Measurements from ENCODE around the gene GNAS.

Gene GNAS

GRCh38 chr20:58950603-58951002 is 98.1 kb downstream of the GNAS start:
- TF ChIP-seq CTCF (IDR thresholded peaks at IDR 0.05; ENCODE audit: low read depth, low read length, poor library complexity, severe bottlenecking) (no peak), EZH2phosphoT487 (IDR thresholded peaks at IDR 0.05; ENCODE audit: borderline replicate concordance, low read length) (no peak)
- no peaks in the 10 kb centered on the region for H3K79me2 ChIP-seq (ENCODE audit: control insufficient read depth, low read length)
- H3K9me3 ChIP-seq (ENCODE audit: control insufficient read depth, insufficient read depth, low read length) = no peaks in the 10 kb centered on the region
- peaks cover 16% of the 10 kb centered on the region for H3K27me3 ChIP-seq (ENCODE audit: control insufficient read depth, low read length)
- H3K27ac ChIP-seq (ENCODE audit: low read depth, low read length) = no peak overlapping the region
- no peaks in the 10 kb centered on the region for H3K9me2 ChIP-seq (replicated peaks; ENCODE audit: control insufficient read depth, low read length)
- H3K4me2 ChIP-seq (ENCODE audit: low read length) = no peak overlapping the region
- H4K20me1 ChIP-seq (ENCODE audit: control insufficient read depth, insufficient read depth, low read depth, low read length) = no peaks in the 10 kb centered on the region
- H3K4me3 ChIP-seq (ENCODE audit: low read length) = no peak overlapping the region
- no peaks in the 10 kb centered on the region for H3K36me3 ChIP-seq (ENCODE audit: control insufficient read depth, low read length)
- H3K4me1 ChIP-seq (ENCODE audit: control insufficient read depth, low read length) = peaks cover 4% of the 10 kb centered on the region; the same call in 1 of the 2 replicates
- no peaks in the 10 kb centered on the region for H3F3A ChIP-seq (ENCODE audit: control insufficient read depth, insufficient read depth)

DNA sequence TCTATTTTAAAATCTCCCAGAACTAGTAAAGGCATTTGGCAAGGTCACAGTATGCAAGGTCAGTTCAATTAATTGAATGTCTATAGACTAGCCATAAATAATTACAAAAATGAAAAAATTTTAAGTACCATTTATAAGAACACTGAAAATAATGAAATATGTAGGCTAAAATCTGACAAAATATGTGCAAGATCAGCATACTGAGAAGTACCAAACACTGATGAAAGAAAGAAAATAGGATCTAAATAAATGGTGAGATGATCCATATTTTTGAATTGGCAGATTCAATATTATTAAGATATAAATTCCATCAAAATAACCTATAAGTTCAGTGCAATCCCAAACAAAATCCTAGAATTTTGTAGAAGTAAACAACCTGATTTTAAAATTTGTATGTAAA is 100.5 kb downstream of the GNAS start:
- Histone ChIP-seq H3K27me3 (ENCODE audit: control insufficient read depth, low read length) (peaks cover 16% of the 10 kb centered on the region), H3K9me3 (ENCODE audit: control insufficient read depth, insufficient read depth, low read length) (no peaks in the 10 kb centered on the region), H3K27ac (ENCODE audit: low read depth, low read length) (no peak overlapping the region), H3K36me3 (ENCODE audit: control insufficient read depth, low read length) (no peaks in the 10 kb centered on the region), H3K4me1 (ENCODE audit: control insufficient read depth, low read length) (no peaks in the 10 kb centered on the region), H3K4me2 (ENCODE audit: low read length) (no peak overlapping the region), H3K79me2 (ENCODE audit: control insufficient read depth, low read length) (no peaks in the 10 kb centered on the region), H3K4me3 (ENCODE audit: low read length) (no peak overlapping the region), H4K20me1 (ENCODE audit: control insufficient read depth, insufficient read depth, low read depth, low read length) (no peaks in the 10 kb centered on the region), H3K9me2 (replicated peaks; ENCODE audit: control insufficient read depth, low read length) (no peaks in the 10 kb centered on the region), H3F3A (ENCODE audit: control insufficient read depth, insufficient read depth) (no peaks in the 10 kb centered on the region)
- no peak for TF ChIP-seq CTCF (IDR thresholded peaks at IDR 0.05; ENCODE audit: low read depth, low read length, poor library complexity, severe bottlenecking)
- no peak for TF ChIP-seq EZH2phosphoT487 (IDR thresholded peaks at IDR 0.05; ENCODE audit: borderline replicate concordance, low read length)

- Histone ChIP-seq H3F3A (ENCODE audit: control insufficient read depth, insufficient read depth) (no peaks in the 10 kb centered on the region), H3K4me3 (ENCODE audit: low read length) (no peak overlapping the region), H4K20me1 (ENCODE audit: control insufficient read depth, insufficient read depth, low read depth, low read length) (no peaks in the 10 kb centered on the region), H3K36me3 (ENCODE audit: control insufficient read depth, low read length) (no peaks in the 10 kb centered on the region), H3K4me2 (ENCODE audit: low read length) (no peak overlapping the region), H3K79me2 (ENCODE audit: control insufficient read depth, low read length) (no peaks in the 10 kb centered on the region), H3K4me1 (ENCODE audit: control insufficient read depth, low read length) (no peaks in the 10 kb centered on the region), H3K27ac (ENCODE audit: low read depth, low read length) (no peak overlapping the region), H3K9me2 (replicated peaks; ENCODE audit: control insufficient read depth, low read length) (no peaks in the 10 kb centered on the region), H3K27me3 (ENCODE audit: control insufficient read depth, low read length) (peaks cover 23% of the 10 kb centered on the region), H3K9me3 (ENCODE audit: control insufficient read depth, insufficient read depth, low read length) (no peaks in the 10 kb centered on the region)
- TF ChIP-seq CTCF (IDR thresholded peaks at IDR 0.05; ENCODE audit: low read depth, low read length, poor library complexity, severe bottlenecking) (no peak), EZH2phosphoT487 (IDR thresholded peaks at IDR 0.05; ENCODE audit: borderline replicate concordance, low read length) (no peak)
Observed at GRCh38 chr20:58956078-58956477, 103.6 kb downstream of the GNAS start.

- no peaks in the 10 kb centered on the region for H3K4me1 ChIP-seq (ENCODE audit: control insufficient read depth, low read length)
- no peak for TF ChIP-seq EZH2phosphoT487 (IDR thresholded peaks at IDR 0.05; ENCODE audit: borderline replicate concordance, low read length)
- no peak for TF ChIP-seq CTCF (IDR thresholded peaks at IDR 0.05; ENCODE audit: low read depth, low read length, poor library complexity, severe bottlenecking)
- H3K27ac ChIP-seq (ENCODE audit: low read depth, low read length) = no peak overlapping the region
- H3K9me3 ChIP-seq (ENCODE audit: control insufficient read depth, insufficient read depth, low read length) = no peaks in the 10 kb centered on the region
- no peaks in the 10 kb centered on the region for H3K79me2 ChIP-seq (ENCODE audit: control insufficient read depth, low read length)
- H4K20me1 ChIP-seq (ENCODE audit: control insufficient read depth, insufficient read depth, low read depth, low read length) = no peaks in the 10 kb centered on the region
- no peaks in the 10 kb centered on the region for H3K9me2 ChIP-seq (replicated peaks; ENCODE audit: control insufficient read depth, low read length)
- H3F3A ChIP-seq (ENCODE audit: control insufficient read depth, insufficient read depth) = no peaks in the 10 kb centered on the region
- H3K4me2 ChIP-seq (ENCODE audit: low read length) = no peak overlapping the region
- no peak overlapping the region for H3K4me3 ChIP-seq (ENCODE audit: low read length)
- H3K27me3 ChIP-seq (ENCODE audit: control insufficient read depth, low read length) = peaks cover 28% of the 10 kb centered on the region
- no peaks in the 10 kb centered on the region for H3K36me3 ChIP-seq (ENCODE audit: control insufficient read depth, low read length)
Observed at GRCh38 chr20:58959652-58960051, 107.1 kb downstream of the GNAS start.

Data from DOHH2 (cell line).